Ishikawa (cell line): Measurements from ENCODE around the gene JMJD1C.

Experiments
- EP300 ChIP-seq: IDR thresholded peaks from 2 replicates; pipeline ENCODE4 v1.6.1; 2012; ENCODE audit warnings: borderline replicate concordance
- FOXM1 ChIP-seq: IDR thresholded peaks from 2 replicates; pipeline ENCODE4 v1.6.1; 2012; ENCODE audit warnings: low read depth, borderline replicate concordance
- MAX ChIP-seq: IDR thresholded peaks from 2 replicates; pipeline ENCODE4 v1.6.1; 2012
- NFIC ChIP-seq: IDR thresholded peaks from 2 replicates; pipeline ENCODE4 v1.6.1; 2012
- RAD21 ChIP-seq: IDR thresholded peaks from 2 replicates; pipeline ENCODE4 v1.6.1; 2012; ENCODE audit warnings: low read depth
- REST ChIP-seq: IDR thresholded peaks from 2 replicates; pipeline ENCODE4 v1.6.1; 2012; ENCODE audit warnings: low read depth, mild to moderate bottlenecking
- TAF1 ChIP-seq: IDR thresholded peaks from 2 replicates; pipeline ENCODE4 v1.6.1; 2012; ENCODE audit warnings: low read depth, mild to moderate bottlenecking
- TEAD4 ChIP-seq: IDR thresholded peaks from 2 replicates; pipeline ENCODE4 v1.6.1; 2012
- YY1 ChIP-seq: IDR thresholded peaks from 2 replicates; pipeline ENCODE4 v1.6.1; 2012; ENCODE audit warnings: low read depth

GRCh38 chr10:63246356-63246755 lies 219.4 kb downstream of the JMJD1C start:
- TF ChIP-seq NFIC (no peak), TEAD4 (no peak), RAD21 (no peak), TAF1 (no peak), FOXM1 (no peak), REST (no peak), EP300 (no peak), MAX (no peak), YY1 (no peak)
